Uterus (tissue), 4 donors: ENCODE data around the gene KPTN. TPM values are rescaled to one million over a fixed set of nuclear protein-coding genes. Genes with fewer than 3 reads are reported as not detected.

Source experiments
- DNase-seq, 2 donors: peaks; one replicate each; pipeline ENCODE4 v3.0.0-alpha.2; 2019 to 2020
- H3K27ac ChIP-seq, 2 donors: fragments of 200-600 bp; sonication (generic); 1 replicate in 1 of 2; 2 replicates in 1 of 2; pipeline ENCODE4 v1.5.1; 2016 to 2018
- H3K27me3 ChIP-seq, 2 donors: fragments of 200-600 bp; sonication (generic); one replicate each; pipeline ENCODE4 v1.5.1; 2018 to 2019; ENCODE audit warnings: control low read depth in 1 of 2
- H3K36me3 ChIP-seq, 2 donors: fragments of 200-600 bp; sonication (generic); one replicate each; pipeline ENCODE4 v1.5.1; 2019; ENCODE audit warnings: control low read depth in 1 of 2
- H3K4me1 ChIP-seq, 2 donors: fragments of 200-600 bp; sonication (generic); one replicate each; pipeline ENCODE4 v1.5.1; 2018 to 2019; ENCODE audit warnings: control low read depth in 1 of 2
- H3K4me3 ChIP-seq, 2 donors: fragments of 200-600 bp; sonication (generic); 1 replicate in 1 of 2; 2 replicates in 1 of 2; pipeline ENCODE4 v1.5.1; 2018 to 2019; ENCODE audit warnings: mild to moderate bottlenecking in 1 of 2
- H3K9me3 ChIP-seq, 2 donors: fragments of 200-600 bp; sonication (generic); one replicate each; pipeline ENCODE4 v1.5.1; 2019; ENCODE audit warnings: control low read depth in 1 of 2
- POLR2A ChIP-seq, 2 donors: fragments of 450-650 bp; IDR thresholded peaks; one replicate each; pipeline ENCODE4 v1.6.1; 2016; ENCODE audit warnings: antibody characterized with exemption in 2 of 2, mild to moderate bottlenecking in 1 of 2, moderate library complexity in 1 of 2
- intact Hi-C: fragments of 100-400 bp; cut with DNase I; formaldehyde crosslinking; loops from one replicate; pipeline ENCODE4 v1.15.1; 2023; ENCODE audit warnings: low total_unique reads
- total RNA-seq, 4 donors: library from RNA; depleted of rRNA in 3 of 4; stranded (reverse); fragments of >200 nt in 3 of 4; gene quantifications; one replicate each; pipeline versions ENCODE4 v1.1.0 to v1.2.4, GENCODE V29; 2014 to 2023
- TF ChIP-seq, protein P1 (sequence below), 4 experiments: fragments of 200-600 bp in 2 of 4; fragments of 450-650 bp in 2 of 4; sonication (generic) in 2 of 4; IDR thresholded peaks; one replicate each; pipeline ENCODE4 v1.5.1; 2016 to 2019; ENCODE audit warnings: antibody characterized with exemption in 4 of 4, mild to moderate bottlenecking in 2 of 4, moderate library complexity in 1 of 4
- donor health status: DM: yes; HTN: yes; CAD: no.

The KPTN gene
- total RNA-seq, 4 donors from 2014 or later: 5.4 to 9.0 (median 6.4) TPM; not detected in 1

DNA sequence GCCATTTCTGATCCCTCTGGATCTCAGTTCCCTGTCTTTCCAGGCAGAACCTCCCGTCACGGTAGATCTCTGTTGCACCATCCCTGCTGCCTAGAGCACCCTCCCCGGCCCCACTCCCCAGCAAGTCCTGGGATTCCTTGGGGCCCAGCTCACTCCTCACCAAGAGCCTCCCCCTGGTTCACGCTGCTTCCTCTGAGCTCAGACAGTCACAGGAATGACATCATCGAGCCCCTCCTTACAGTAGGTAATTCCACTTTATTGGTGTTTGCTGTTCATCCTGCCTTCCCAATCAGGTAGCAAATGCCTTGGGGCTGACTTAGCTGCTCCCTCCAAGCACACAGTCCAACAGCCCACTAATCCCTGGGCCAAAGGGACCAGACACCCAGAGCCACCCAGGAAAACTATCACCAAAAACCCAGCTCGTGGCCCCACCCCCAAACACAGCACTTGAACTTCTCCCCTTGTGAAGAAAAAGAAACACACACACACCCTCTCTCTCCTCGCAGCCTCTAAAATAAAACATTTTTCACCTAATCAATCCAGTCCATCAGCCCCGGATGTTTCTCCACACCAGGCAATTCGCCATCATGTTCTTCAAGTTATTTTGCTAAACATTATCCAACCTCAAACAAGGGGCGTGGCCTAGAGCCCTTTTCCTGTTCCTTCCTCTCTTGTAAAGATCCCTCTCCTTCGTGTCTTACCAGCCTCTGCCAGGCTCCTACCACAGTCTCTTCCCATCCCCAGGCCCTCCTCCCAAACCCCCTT is 28.3 kb upstream of the KPTN start:
- TF ChIP-seq, protein P1, sequence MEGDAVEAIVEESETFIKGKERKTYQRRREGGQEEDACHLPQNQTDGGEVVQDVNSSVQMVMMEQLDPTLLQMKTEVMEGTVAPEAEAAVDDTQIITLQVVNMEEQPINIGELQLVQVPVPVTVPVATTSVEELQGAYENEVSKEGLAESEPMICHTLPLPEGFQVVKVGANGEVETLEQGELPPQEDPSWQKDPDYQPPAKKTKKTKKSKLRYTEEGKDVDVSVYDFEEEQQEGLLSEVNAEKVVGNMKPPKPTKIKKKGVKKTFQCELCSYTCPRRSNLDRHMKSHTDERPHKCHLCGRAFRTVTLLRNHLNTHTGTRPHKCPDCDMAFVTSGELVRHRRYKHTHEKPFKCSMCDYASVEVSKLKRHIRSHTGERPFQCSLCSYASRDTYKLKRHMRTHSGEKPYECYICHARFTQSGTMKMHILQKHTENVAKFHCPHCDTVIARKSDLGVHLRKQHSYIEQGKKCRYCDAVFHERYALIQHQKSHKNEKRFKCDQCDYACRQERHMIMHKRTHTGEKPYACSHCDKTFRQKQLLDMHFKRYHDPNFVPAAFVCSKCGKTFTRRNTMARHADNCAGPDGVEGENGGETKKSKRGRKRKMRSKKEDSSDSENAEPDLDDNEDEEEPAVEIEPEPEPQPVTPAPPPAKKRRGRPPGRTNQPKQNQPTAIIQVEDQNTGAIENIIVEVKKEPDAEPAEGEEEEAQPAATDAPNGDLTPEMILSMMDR (IDR thresholded peaks at IDR 0.05): no peak
- no peak for TF ChIP-seq POLR2A (IDR thresholded peaks at IDR 0.05)
- Histone ChIP-seq H3K36me3 (no peaks in the 10 kb centered on the region), H3K27ac (peak overlapping the region; percentile 95 to 96), H3K27me3 (no peaks in the 10 kb centered on the region), H3K9me3 (no peaks in the 10 kb centered on the region), H3K4me1 (peaks cover 25 to 52% of the 10 kb centered on the region in 2 donors), H3K4me3 (peak overlapping the region in 1 of 2 donors; percentile 85)
- peak in 1 of 2 donors; percentile 68 for DNase-seq
- intact Hi-C loops: no loop called here

DNA sequence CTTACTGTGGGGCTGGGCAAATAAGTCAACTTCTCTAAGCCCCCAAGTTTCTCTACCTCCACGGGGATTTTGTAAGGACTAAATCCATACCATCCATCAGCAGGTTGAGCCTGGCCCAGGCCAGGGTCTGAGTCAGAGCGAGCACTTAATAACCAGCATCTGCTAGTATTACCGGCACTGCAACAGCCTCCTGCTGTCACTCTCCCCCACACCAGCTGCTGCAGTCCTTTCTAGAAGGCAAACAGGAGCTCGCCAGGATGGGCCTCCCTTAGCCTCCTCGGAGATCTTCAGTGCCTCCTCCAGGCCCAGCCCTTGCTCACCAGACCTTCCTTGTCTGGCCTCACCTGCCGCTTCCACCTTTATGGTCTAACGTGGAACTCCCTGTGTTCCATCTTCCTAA is 27.7 kb upstream of the KPTN start:
- Histone ChIP-seq H3K27ac (peak overlapping the region; percentile 95 to 96), H3K4me1 (peaks cover 28 to 59% of the 10 kb centered on the region in 2 donors), H3K27me3 (no peaks in the 10 kb centered on the region), H3K4me3 (no peak overlapping the region), H3K9me3 (no peaks in the 10 kb centered on the region), H3K36me3 (no peaks in the 10 kb centered on the region)
- DNase-seq: peak; percentile 63 to 81
- TF ChIP-seq POLR2A (IDR thresholded peaks at IDR 0.05): peak in 1 of 2 donors; percentile 10
- TF ChIP-seq, protein P1 (IDR thresholded peaks at IDR 0.05): no peak
- intact Hi-C loops: no loop called here

DNA sequence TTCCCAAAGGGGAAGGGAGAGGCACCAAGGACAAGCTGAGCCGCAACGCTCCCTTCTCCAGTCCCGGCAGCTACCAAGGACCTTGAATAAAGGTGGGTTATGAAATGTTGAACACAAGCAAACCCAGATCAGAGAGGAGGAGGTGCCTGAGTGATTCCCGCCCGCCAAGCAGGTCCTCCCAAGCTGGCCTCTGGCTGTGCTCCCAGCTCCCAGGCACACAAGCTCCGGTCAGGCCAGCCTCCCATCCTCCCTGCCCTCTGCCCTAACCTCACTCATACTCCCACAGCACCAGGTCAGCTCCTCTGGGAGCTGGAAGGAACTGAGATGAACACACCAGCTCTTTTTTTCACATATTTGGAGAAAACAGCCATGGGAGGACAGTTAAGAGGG is 27.1 kb upstream of the KPTN start:
- Histone ChIP-seq H3K36me3 (no peaks in the 10 kb centered on the region), H3K9me3 (no peaks in the 10 kb centered on the region), H3K27me3 (no peaks in the 10 kb centered on the region), H3K4me1 (peaks cover 30 to 64% of the 10 kb centered on the region in 2 donors), H3K27ac (peak overlapping the region; percentile 95 to 96), H3K4me3 (peak overlapping the region in 1 of 2 donors; percentile 0)
- intact Hi-C loops: no loop called here
- peak; percentile 82 to 86 for DNase-seq
- TF ChIP-seq, protein P1 (IDR thresholded peaks at IDR 0.05): no peak
- no peak for TF ChIP-seq POLR2A (IDR thresholded peaks at IDR 0.05)

DNA sequence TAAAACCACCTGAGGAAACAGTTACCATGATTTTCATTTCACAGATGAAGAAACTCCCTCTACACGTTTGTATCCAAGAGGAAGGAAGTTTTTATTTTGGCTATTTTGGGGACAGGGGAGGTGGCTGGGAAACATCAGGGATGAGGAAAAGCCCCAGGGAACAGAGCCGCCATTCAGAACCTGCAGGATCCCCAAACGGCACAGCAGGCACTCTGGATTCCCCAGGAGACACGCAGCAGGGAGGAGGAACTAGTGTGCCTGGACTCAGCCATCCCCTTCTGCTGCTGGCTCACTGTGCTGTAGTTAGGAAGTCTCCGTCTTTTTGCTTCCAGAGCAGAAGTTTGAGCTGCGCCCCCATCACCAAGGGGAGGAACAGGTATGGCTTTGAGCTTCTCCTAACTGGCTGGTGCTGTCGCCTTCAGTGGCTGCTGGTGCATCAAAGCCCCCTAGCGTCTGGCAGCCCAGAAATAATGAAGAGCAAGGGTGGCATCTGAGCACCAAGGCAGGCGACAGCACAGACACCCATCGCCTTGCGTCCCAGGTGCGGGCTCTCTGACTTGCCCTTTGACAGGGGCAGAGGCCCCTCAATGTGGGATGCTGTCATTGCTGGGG is 26.6 kb upstream of the KPTN start:
- DNase-seq: peak in 1 of 2 donors; percentile 22
- Histone ChIP-seq H3K27me3 (no peaks in the 10 kb centered on the region), H3K9me3 (no peaks in the 10 kb centered on the region), H3K4me3 (peak overlapping the region in 1 of 2 donors; percentile 0), H3K4me1 (peaks cover 30 to 66% of the 10 kb centered on the region in 2 donors), H3K27ac (peak overlapping the region; percentile 95 to 96), H3K36me3 (no peaks in the 10 kb centered on the region)
- intact Hi-C loops: no loop called here
- TF ChIP-seq POLR2A (IDR thresholded peaks at IDR 0.05): no peak
- TF ChIP-seq, protein P1 (IDR thresholded peaks at IDR 0.05): no peak

DNA sequence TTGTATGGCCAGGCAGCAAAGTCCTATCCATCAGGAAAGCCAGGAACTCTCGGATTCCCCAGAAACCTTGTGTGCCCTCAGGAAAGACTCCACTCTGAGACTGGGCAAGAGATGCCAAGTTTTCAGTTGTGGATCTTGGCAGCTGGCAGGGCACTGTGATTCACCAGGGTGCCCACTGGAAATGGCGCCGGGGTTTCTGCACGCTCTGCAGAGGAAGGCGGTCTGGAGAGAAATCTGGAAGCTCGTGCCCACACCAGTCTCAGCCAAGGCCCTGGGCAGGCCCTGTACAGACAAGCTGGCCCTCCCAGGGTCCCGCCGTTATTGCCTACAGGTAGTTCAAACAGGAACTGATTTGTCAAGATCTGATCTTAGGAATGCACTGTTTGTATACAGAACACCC is 26.0 kb upstream of the KPTN start:
- no peaks in the 10 kb centered on the region for H3K27me3 ChIP-seq
- H3K4me1 ChIP-seq: peaks cover 30 to 66% of the 10 kb centered on the region in 2 donors
- no peak overlapping the region for H3K4me3 ChIP-seq
- H3K27ac ChIP-seq: peak overlapping the region; percentile 95 to 96
- intact Hi-C loops: no loop called here
- TF ChIP-seq POLR2A (IDR thresholded peaks at IDR 0.05): no peak
- TF ChIP-seq, protein P1 (IDR thresholded peaks at IDR 0.05): no peak
- no peaks in the 10 kb centered on the region for H3K9me3 ChIP-seq
- DNase-seq: no peak
- H3K36me3 ChIP-seq: no peaks in the 10 kb centered on the region
